Right lobe of liver (tissue), 6 donors: ENCODE data around the gene FAP. TPM values are rescaled to one million over a fixed set of nuclear protein-coding genes. Genes with fewer than 3 reads are reported as not detected.

Experiments
- ATAC-seq, 4 donors: fragments of 200-7000 bp; cut with Tn5 transposase; one replicate each; pipeline ENCODE4 v1.9.1; 2020; ENCODE audit warnings: mild to moderate bottlenecking in 4 of 4, moderate library complexity in 4 of 4
- DNase-seq, 3 donors: peaks; one replicate each; pipeline ENCODE4 v3.0.0-alpha.2; 2020
- H3K27ac ChIP-seq, 3 donors: fragments of 200-600 bp; one replicate each; pipeline ENCODE4 v1.8.0; 2022
- H3K27me3 ChIP-seq, 2 donors: fragments of 200-600 bp; one replicate each; pipeline ENCODE4 v1.8.0; 2022
- H3K36me3 ChIP-seq, 4 donors: fragments of 200-600 bp; sonication (generic) in 1 of 4; one replicate each; pipeline versions ENCODE4 v1.5.1 to v1.8.0; 2017 to 2022; ENCODE audit warnings: control low read depth in 1 of 4
- H3K4me1 ChIP-seq, 4 donors: fragments of 200-600 bp; sonication (generic) in 1 of 4; one replicate each; pipeline versions ENCODE4 v1.5.1 to v1.8.0; 2017 to 2022; ENCODE audit warnings: control low read depth in 1 of 4
- H3K4me3 ChIP-seq, 3 donors: fragments of 200-600 bp; one replicate each; pipeline ENCODE4 v1.8.0; 2022
- H3K9me3 ChIP-seq, 4 donors: fragments of 200-600 bp; sonication (generic) in 1 of 4; one replicate each; pipeline versions ENCODE4 v1.5.1 to v1.8.0; 2017 to 2022; ENCODE audit warnings: control low read depth in 1 of 4
- POLR2A ChIP-seq: fragments of 450-650 bp; IDR thresholded peaks from one replicate; pipeline ENCODE4 v1.6.1; 2017; ENCODE audit warnings: antibody characterized with exemption, mild to moderate bottlenecking
- WGBS: methylation state at CpG from one replicate; pipeline ENCODE4 v1.1.6; 2018; ENCODE audit warnings: low coverage, low lambda C conversion rate; ENCODE audit not compliant: insufficient coverage; ENCODE audit errors: missing lambda C conversion rate; 5-methylcytosine and 5-hydroxymethylcytosine counted together
- intact Hi-C, 2 donors: fragments of 100-400 bp; cut with DNase I; formaldehyde crosslinking; loops; one replicate each; pipeline versions ENCODE4 v1.11.2 to v1.14.1; 2022
- total RNA-seq, 6 experiments: library from RNA; depleted of rRNA in 2 of 6; stranded (reverse); fragments of >200 nt in 2 of 6; fragmentation: NEBNext Ultra II Directional in 3 of 6; extraction: Animal tissue kit (Norgen Biotek cat#: 25700) in 3 of 6; gene quantifications; one replicate each; pipeline versions ENCODE4 v1.1.0 to v1.2.4, GENCODE V29; 2016 to 2023
- TF ChIP-seq, protein P1 (sequence below), 4 donors: fragments of 200-600 bp in 3 of 4; fragments of 450-650 bp in 1 of 4; IDR thresholded peaks; one replicate each; pipeline versions ENCODE4 v1.5.1 to v1.8.0; 2016 to 2022; ENCODE audit warnings: antibody characterized with exemption in 4 of 4, mild to moderate bottlenecking in 2 of 4
- donor health status: DM: no; HTN: yes; CAD: no.
- donor health status: DM: no; HTN: no; CAD: no.
- donor health status: DM: no; HTN: no; CAD: no.
- donor health status: DM: no; HTN: yes; CAD: no.
- donor health status: DM: no; HTN: yes; CAD: no.

Gene FAP
- total RNA-seq, 6 experiments from 2014 or later = 0.22 to 0.93 (median 0.55) TPM; not detected in 2

- Histone ChIP-seq H3K4me3 (no peak overlapping the region), H3K27me3 (no peaks in the 10 kb centered on the region), H3K36me3 (no peaks in the 10 kb centered on the region), H3K27ac (no peak overlapping the region), H3K4me1 (no peaks in the 10 kb centered on the region), H3K9me3 (no peaks in the 10 kb centered on the region)
- ATAC-seq (peak; percentile 71 to 87 (median 82)), DNase-seq (no peak)
- no peak for TF ChIP-seq POLR2A
- TF ChIP-seq, protein P1, sequence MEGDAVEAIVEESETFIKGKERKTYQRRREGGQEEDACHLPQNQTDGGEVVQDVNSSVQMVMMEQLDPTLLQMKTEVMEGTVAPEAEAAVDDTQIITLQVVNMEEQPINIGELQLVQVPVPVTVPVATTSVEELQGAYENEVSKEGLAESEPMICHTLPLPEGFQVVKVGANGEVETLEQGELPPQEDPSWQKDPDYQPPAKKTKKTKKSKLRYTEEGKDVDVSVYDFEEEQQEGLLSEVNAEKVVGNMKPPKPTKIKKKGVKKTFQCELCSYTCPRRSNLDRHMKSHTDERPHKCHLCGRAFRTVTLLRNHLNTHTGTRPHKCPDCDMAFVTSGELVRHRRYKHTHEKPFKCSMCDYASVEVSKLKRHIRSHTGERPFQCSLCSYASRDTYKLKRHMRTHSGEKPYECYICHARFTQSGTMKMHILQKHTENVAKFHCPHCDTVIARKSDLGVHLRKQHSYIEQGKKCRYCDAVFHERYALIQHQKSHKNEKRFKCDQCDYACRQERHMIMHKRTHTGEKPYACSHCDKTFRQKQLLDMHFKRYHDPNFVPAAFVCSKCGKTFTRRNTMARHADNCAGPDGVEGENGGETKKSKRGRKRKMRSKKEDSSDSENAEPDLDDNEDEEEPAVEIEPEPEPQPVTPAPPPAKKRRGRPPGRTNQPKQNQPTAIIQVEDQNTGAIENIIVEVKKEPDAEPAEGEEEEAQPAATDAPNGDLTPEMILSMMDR (IDR thresholded peaks at IDR 0.05) = peak; percentile 80 to 86 (median 82)
- intact Hi-C loops = loop anchor here in 1 of 2 donors (10.0 kb wide), 1 partner anchor 119 kb away; no protein-coding TSS in a partner anchor
- 7% methylated on average over 7 of the region's 9 CpGs for WGBS
Observed at GRCh38 chr2:162123806-162124758, 119.2 kb downstream of the FAP start.

Other genes with a start within 250 kb of the FAP start
- 10 to 100 TPM; 17.8 to 39.8 (median 26.3) TPM for gene DPP4, start 169.2 kb downstream of the FAP start, total RNA-seq
- gene GCG, start 91.2 kb downstream of the FAP start, total RNA-seq = not detected
- 10 to 100 TPM in 5 of 6 experiments, 1 to 10 TPM in 1; 8.8 to 15.6 (median 11.9) TPM for gene IFIH1, start 75.2 kb upstream of the FAP start, total RNA-seq
- gene GCA, start 100.7 kb upstream of the FAP start, total RNA-seq = 10 to 100 TPM in 4 of 6 experiments, 1 to 10 TPM in 2; 6.8 to 18.1 (median 10.9) TPM